ENCODE measurements around the gene BRD7.

Gene BRD7

GRCh38 chr16:50305441-50306061 is 63.2 kb downstream of the BRD7 start:
- Histone ChIP-seq H3K4me3 (ENCODE audit: low read length in 2 of 2) (no peak overlapping the region), H3K9ac (ENCODE audit: low read depth, low read length, poor library complexity) (no peak overlapping the region), H2BK12ac (ENCODE audit: low read length) (no peak overlapping the region), H2AK5ac (ENCODE audit: low read depth, low read length) (no peak overlapping the region), H2AFZ (ENCODE audit: low read length) (no peak overlapping the region), H4K8ac (ENCODE audit: low read depth, low read length) (no peak overlapping the region), H3K79me1 (ENCODE audit: low read depth, low read length) (peaks cover 2% of the 10 kb centered on the region), H3K36me3 (replicated peaks in 1 of 2; ENCODE audit: control insufficient read depth in 2 of 2, insufficient read depth in 2 of 2, low read length in 2 of 2) (no peaks in the 10 kb centered on the region), H2BK15ac (ENCODE audit: low read length) (no peak overlapping the region), H3K23ac (ENCODE audit: low read depth, low read length, poor library complexity) (peak overlapping the region; percentile 73), H3K27me3 (ENCODE audit: control insufficient read depth in 3 of 3, insufficient read depth in 3 of 3, low read depth in 1 of 3, low read length in 3 of 3) (peaks cover 0 to 4% (median 0%) of the 10 kb centered on the region in 3 experiments), H2BK5ac (ENCODE audit: low read length) (no peak overlapping the region), H3K4me1 (ENCODE audit: control insufficient read depth in 2 of 2, insufficient read depth in 1 of 2, low read depth in 1 of 2, low read length in 2 of 2) (peaks cover 0 to 5% of the 10 kb centered on the region in 2 donors), H3K9me3 (replicated peaks in 1 of 2; ENCODE audit: control insufficient read depth in 2 of 2, insufficient read depth in 1 of 2, low read depth in 1 of 2, low read length in 2 of 2) (peaks cover 0 to 1% of the 10 kb centered on the region in 2 donors), H3K27ac (replicated peaks; ENCODE audit: low read length) (no peak overlapping the region), H3K18ac (ENCODE audit: low read length) (peak overlapping the region; percentile 57), H3K14ac (ENCODE audit: low read length) (peak overlapping the region; percentile 56), H4K91ac (ENCODE audit: low read depth, low read length, poor library complexity) (no peak overlapping the region), H3K4ac (ENCODE audit: low read length) (no peak overlapping the region), H3K4me2 (ENCODE audit: insufficient read depth, low read length, poor library complexity, severe bottlenecking) (no peak overlapping the region), H2BK120ac (ENCODE audit: low read depth, low read length) (no peak overlapping the region)
- DNase-seq (ENCODE audit: low spot score): no peak
- WGBS, 2 donors (ENCODE audit: extremely low coverage in 2 of 2, insufficient read length in 2 of 2, insufficient replicate concordance in 1 of 2): no CpG with 5 or more reads among the region's 21 CpGs

- no peak overlapping the region for H2AFZ ChIP-seq (ENCODE audit: low read length)
- peaks cover 0 to 1% of the 10 kb centered on the region in 2 donors for H3K9me3 ChIP-seq (replicated peaks in 1 of 2; ENCODE audit: control insufficient read depth in 2 of 2, insufficient read depth in 1 of 2, low read depth in 1 of 2, low read length in 2 of 2)
- WGBS, 2 donors (ENCODE audit: extremely low coverage in 2 of 2, insufficient read length in 2 of 2, insufficient replicate concordance in 1 of 2): no CpG with 5 or more reads among the region's 25 CpGs
- no peak for DNase-seq (ENCODE audit: low spot score)
- no peak overlapping the region for H2BK12ac ChIP-seq (ENCODE audit: low read length)
- H3K27me3 ChIP-seq (ENCODE audit: control insufficient read depth in 3 of 3, insufficient read depth in 3 of 3, low read depth in 1 of 3, low read length in 3 of 3): peaks cover 0 to 4% (median 0%) of the 10 kb centered on the region in 3 experiments
- no peak overlapping the region for H3K4me2 ChIP-seq (ENCODE audit: insufficient read depth, low read length, poor library complexity, severe bottlenecking)
- H3K36me3 ChIP-seq (replicated peaks in 1 of 2; ENCODE audit: control insufficient read depth in 2 of 2, insufficient read depth in 2 of 2, low read length in 2 of 2): no peaks in the 10 kb centered on the region
- H2AK5ac ChIP-seq (ENCODE audit: low read depth, low read length): peak overlapping the region; percentile 70
- H3K4me1 ChIP-seq (ENCODE audit: control insufficient read depth in 2 of 2, insufficient read depth in 1 of 2, low read depth in 1 of 2, low read length in 2 of 2): peaks cover 0 to 2% of the 10 kb centered on the region in 2 donors
- no peak overlapping the region for H2BK5ac ChIP-seq (ENCODE audit: low read length)
- H3K79me1 ChIP-seq (ENCODE audit: low read depth, low read length): peaks cover 2% of the 10 kb centered on the region
- no peak overlapping the region for H3K4me3 ChIP-seq (ENCODE audit: low read length in 2 of 2)
- no peak overlapping the region for H2BK120ac ChIP-seq (ENCODE audit: low read depth, low read length)
- no peak overlapping the region for H3K9ac ChIP-seq (ENCODE audit: low read depth, low read length, poor library complexity)
- H3K27ac ChIP-seq (replicated peaks; ENCODE audit: low read length): no peak overlapping the region
- no peak overlapping the region for H4K91ac ChIP-seq (ENCODE audit: low read depth, low read length, poor library complexity)
- H3K4ac ChIP-seq (ENCODE audit: low read length): no peak overlapping the region
- no peak overlapping the region for H4K8ac ChIP-seq (ENCODE audit: low read depth, low read length)
- H3K23ac ChIP-seq (ENCODE audit: low read depth, low read length, poor library complexity): peak overlapping the region; percentile 80
- H2BK15ac ChIP-seq (ENCODE audit: low read length): no peak overlapping the region
- H3K14ac ChIP-seq (ENCODE audit: low read length): peak overlapping the region; percentile 71
- H3K18ac ChIP-seq (ENCODE audit: low read length): peak overlapping the region; percentile 57
Observed at GRCh38 chr16:50304467-50305440, 64.0 kb downstream of the BRD7 start.

DNA sequence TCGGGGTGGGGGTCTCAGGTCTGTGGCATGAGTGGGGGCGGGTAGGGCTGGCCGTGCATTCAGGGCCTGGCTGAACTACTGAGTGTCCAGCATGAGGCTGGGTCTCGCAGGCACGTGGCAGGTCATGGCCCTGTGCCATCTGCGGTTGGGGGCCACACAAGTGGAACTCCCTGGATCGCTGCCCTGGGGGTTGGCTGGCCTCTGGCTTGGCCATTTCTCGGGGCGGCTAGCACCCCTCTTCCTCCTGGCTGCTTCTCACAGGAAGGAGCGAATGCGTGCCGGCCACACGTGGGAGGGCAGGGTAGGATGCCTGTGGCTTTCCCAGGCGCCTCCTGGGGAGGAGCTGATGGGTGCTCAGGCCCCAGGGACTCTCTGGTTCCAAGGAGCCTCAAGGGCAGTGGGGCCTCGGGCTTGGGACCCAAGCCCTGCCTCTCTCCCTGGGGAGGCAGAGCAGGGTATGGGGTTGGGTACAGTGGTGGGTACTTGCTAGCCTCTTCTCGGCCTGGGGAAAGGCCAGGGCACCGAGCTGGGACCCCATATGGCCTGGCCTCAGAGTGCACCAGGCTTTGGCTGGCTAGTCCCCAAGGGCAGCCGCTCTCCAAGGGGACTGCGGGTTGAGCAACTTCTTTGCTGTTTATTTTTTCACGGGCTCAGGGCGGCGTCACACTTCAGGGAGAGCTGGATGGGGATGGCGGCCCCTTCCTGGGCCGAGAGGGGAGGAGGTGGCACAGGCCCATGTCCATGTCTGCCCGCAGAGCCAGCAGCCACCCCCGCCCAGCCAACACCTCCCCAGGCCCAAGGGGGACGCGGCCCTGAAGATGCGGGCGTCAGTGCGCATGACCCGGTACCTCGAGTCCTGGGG is 65.0 kb downstream of the BRD7 start:
- Histone ChIP-seq H3K9ac (ENCODE audit: low read depth, low read length, poor library complexity) (no peak overlapping the region), H3K23ac (ENCODE audit: low read depth, low read length, poor library complexity) (peak overlapping the region; percentile 80), H3K27ac (replicated peaks; ENCODE audit: low read length) (no peak overlapping the region), H3K4me1 (ENCODE audit: control insufficient read depth in 2 of 2, insufficient read depth in 1 of 2, low read depth in 1 of 2, low read length in 2 of 2) (no peaks in the 10 kb centered on the region), H3K4ac (ENCODE audit: low read length) (no peak overlapping the region), H3K9me3 (replicated peaks in 1 of 2; ENCODE audit: control insufficient read depth in 2 of 2, insufficient read depth in 1 of 2, low read depth in 1 of 2, low read length in 2 of 2) (peaks cover 0 to 1% of the 10 kb centered on the region in 2 donors), H4K8ac (ENCODE audit: low read depth, low read length) (no peak overlapping the region), H2BK5ac (ENCODE audit: low read length) (no peak overlapping the region), H2BK12ac (ENCODE audit: low read length) (no peak overlapping the region), H3K4me3 (ENCODE audit: low read length in 2 of 2) (no peak overlapping the region), H3K18ac (ENCODE audit: low read length) (peak overlapping the region; percentile 17), H3K79me1 (ENCODE audit: low read depth, low read length) (peaks cover 2% of the 10 kb centered on the region), H2BK120ac (ENCODE audit: low read depth, low read length) (no peak overlapping the region), H2AK5ac (ENCODE audit: low read depth, low read length) (peak overlapping the region; percentile 79), H3K4me2 (ENCODE audit: insufficient read depth, low read length, poor library complexity, severe bottlenecking) (no peak overlapping the region), H2AFZ (ENCODE audit: low read length) (no peak overlapping the region), H4K91ac (ENCODE audit: low read depth, low read length, poor library complexity) (no peak overlapping the region), H3K14ac (ENCODE audit: low read length) (peak overlapping the region; percentile 71), H3K36me3 (replicated peaks in 1 of 2; ENCODE audit: control insufficient read depth in 2 of 2, insufficient read depth in 2 of 2, low read length in 2 of 2) (no peaks in the 10 kb centered on the region), H3K27me3 (ENCODE audit: control insufficient read depth in 3 of 3, insufficient read depth in 3 of 3, low read depth in 1 of 3, low read length in 3 of 3) (peaks cover 0 to 4% (median 0%) of the 10 kb centered on the region in 3 experiments), H2BK15ac (ENCODE audit: low read length) (peak overlapping the region; percentile 49)
- no peak for DNase-seq (ENCODE audit: low spot score)
- WGBS, 2 donors (ENCODE audit: extremely low coverage in 2 of 2, insufficient read length in 2 of 2, insufficient replicate concordance in 1 of 2): no CpG with 5 or more reads among the region's 33 CpGs
